GM12872 (cell line): Measurements from ENCODE around the gene HOXC5.

Experiments
- TF ChIP-seq, protein P1 (sequence below): IDR thresholded peaks from 3 replicates; pipeline ENCODE4 v1.5.1; 2011; ENCODE audit warnings: low read depth, mild to moderate bottlenecking, low read length, moderate library complexity; ENCODE audit not compliant: insufficient read depth

HOXC5 gene

GRCh38 chr12:54016478-54016964, 16.3 kb upstream of the HOXC5 start:
- TF ChIP-seq, protein P1, sequence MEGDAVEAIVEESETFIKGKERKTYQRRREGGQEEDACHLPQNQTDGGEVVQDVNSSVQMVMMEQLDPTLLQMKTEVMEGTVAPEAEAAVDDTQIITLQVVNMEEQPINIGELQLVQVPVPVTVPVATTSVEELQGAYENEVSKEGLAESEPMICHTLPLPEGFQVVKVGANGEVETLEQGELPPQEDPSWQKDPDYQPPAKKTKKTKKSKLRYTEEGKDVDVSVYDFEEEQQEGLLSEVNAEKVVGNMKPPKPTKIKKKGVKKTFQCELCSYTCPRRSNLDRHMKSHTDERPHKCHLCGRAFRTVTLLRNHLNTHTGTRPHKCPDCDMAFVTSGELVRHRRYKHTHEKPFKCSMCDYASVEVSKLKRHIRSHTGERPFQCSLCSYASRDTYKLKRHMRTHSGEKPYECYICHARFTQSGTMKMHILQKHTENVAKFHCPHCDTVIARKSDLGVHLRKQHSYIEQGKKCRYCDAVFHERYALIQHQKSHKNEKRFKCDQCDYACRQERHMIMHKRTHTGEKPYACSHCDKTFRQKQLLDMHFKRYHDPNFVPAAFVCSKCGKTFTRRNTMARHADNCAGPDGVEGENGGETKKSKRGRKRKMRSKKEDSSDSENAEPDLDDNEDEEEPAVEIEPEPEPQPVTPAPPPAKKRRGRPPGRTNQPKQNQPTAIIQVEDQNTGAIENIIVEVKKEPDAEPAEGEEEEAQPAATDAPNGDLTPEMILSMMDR, result no peak

GRCh38 chr12:54017027-54017788, 15.6 kb upstream of the HOXC5 start:
- TF ChIP-seq, protein P1, result no peak

- TF ChIP-seq, protein P1, result no peak
These were observed 14.9 kb upstream of the HOXC5 start for GRCh38 chr12:54017878-54018467.

GRCh38 chr12:54018468-54018984, 14.3 kb upstream of the HOXC5 start:
- TF ChIP-seq, protein P1, result no peak

- TF ChIP-seq, protein P1, result no peak
These were observed 13.6 kb upstream of the HOXC5 start for GRCh38 chr12:54019091-54019811.

DNA sequence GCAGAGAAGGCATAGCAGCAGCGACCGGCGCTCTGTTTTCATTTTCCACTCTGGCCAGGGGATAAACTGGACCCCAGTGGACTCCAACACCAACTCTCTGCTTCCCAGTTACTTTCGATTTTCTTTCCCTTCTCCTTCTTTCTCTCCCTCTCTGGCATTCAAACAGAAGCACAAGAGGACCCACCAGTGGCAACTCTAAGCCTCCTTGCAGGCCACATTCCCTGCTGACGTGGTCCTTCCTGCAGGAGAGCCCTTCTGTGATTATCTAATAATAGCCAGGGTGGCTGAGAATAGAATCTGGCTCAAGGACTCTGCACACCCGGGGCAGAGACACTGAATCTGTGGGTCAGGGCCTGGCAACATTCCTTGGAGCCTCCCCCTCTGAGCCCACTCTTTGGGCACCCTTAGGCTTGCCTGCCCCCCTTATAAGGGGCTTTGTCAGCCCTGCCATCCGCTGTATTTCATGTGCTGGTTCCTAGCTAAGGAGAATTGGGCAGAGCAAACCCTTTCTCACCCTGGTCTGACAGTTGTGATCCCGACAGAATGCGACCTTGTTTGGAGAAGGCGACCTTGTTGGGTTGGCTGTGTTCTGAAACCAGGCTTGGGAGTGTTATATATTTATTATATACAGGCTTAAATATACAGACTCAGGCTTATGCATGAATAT, 12.8 kb upstream of the HOXC5 start:
- TF ChIP-seq, protein P1, result no peak
